ENCODE measurements around the gene MYLK4.
A peak's percentile ranks its signal among the peaks of the same experiment; 100 is the strongest.
"Not testable (repeated sequence)": the region's sequence is repeated elsewhere in the genome, so short reads cannot be mapped to it uniquely, and the experiment has no call there.

Gene MYLK4

GRCh38 chr6:2777249-2777648 lies 26.5 kb upstream of the MYLK4 start:
- no peak for DNase-seq (ENCODE audit: low read depth in 2 of 2)

- DNase-seq (ENCODE audit: low read depth in 2 of 2): no peak
These were observed 24.3 kb upstream of the MYLK4 start for GRCh38 chr6:2775003-2775402.

DNA sequence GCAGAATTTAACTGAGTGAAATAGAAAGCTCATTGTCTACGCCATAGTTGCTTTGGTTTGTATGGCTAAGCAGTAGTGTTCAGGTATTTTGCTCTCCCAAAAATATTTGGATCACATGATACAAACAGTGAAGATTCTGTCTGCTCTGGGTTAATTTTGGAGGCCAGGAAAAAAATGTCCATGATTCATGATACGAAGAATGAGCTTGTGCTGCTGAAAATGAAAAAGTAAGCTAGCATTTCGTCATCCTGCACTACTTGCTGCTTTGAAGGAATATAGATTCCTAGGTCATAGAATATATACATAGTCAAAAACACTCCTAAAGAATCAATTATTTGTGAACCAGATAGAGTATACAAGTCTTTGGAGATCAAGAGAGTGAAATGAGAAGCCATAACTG lies 22.7 kb upstream of the MYLK4 start:
- no peak for DNase-seq (ENCODE audit: low read depth in 2 of 2)

- no peak for DNase-seq (ENCODE audit: low read depth in 2 of 2)
These were observed 22.1 kb upstream of the MYLK4 start for GRCh38 chr6:2772840-2773239.

- DNase-seq (ENCODE audit: low read depth in 2 of 2): no peak
These were observed 20.4 kb upstream of the MYLK4 start for GRCh38 chr6:2771079-2771478.

- DNase-seq (ENCODE audit: low read depth in 2 of 2): no peak
These were observed 19.4 kb upstream of the MYLK4 start for GRCh38 chr6:2770171-2770570.

DNA sequence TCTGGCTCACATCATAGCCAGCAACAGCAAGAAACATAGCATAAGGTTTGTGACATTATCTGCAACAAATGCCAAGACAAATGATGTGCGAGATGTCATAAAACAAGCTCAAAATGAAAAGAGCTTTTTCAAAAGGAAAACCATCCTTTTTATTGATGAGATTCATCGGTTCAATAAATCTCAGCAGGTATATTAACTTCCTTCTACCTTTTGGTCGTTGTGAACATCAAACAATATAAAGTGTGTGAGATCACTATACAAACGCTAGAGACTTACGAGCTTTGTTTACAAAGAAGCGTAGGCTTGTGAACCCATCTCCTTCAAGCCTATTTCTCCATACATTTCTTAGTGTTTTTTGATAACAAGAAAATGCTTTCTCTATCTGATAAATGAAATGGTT lies 18.0 kb upstream of the MYLK4 start:
- DNase-seq (ENCODE audit: low read depth in 2 of 2): no peak

GRCh38 chr6:2767657-2768524 lies 17.2 kb upstream of the MYLK4 start:
- DNase-seq (ENCODE audit: low read depth in 2 of 2): no peak

GRCh38 chr6:2766767-2767656 lies 16.3 kb upstream of the MYLK4 start:
- no peak for DNase-seq (ENCODE audit: low read depth in 2 of 2)

DNA sequence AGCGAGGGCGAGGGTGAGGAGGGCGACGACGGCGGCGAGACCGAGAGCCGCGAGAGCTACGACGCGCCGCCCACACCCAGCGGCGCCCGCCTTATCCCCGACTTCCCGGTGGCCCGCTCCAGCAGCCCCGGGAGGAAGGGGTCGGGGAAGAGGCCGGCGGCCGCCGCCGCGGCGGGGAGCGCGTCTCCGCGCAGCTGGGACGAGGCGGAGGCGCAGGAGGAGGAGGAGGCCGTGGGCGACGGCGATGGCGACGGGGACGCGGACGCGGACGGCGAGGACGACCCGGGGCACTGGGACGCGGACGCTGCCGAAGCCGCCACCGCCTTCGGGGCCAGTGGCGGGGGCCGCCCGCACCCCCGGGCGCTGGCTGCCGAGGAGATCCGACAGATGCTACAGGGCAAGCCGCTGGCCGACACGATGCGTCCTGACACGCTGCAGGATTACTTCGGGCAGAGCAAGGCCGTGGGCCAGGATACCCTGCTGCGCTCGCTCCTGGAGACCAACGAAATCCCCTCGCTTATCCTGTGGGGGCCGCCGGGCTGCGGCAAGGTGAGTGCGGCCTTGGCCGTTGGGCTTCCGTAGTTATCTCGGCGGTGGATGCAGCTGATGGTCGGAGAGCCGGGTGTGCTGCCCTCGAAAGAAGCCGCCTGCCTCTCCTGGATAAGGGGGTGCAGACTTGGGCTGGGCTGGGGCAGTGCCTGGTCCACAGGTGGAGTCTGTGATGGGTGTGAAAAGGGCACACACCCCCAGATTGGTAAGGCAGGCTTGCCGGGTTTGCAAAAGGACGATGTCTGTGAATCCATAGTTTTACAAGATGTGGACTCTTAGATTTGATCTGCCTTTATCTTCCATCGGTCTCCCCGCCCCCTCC lies 15.4 kb upstream of the MYLK4 start:
- DNase-seq (ENCODE audit: low read depth in 2 of 2): no peak

- peak; percentile 95 to 96 for DNase-seq (ENCODE audit: low read depth in 2 of 2)
These were observed 14.6 kb upstream of the MYLK4 start, which contains the start of gene WRNIP1 for GRCh38 chr6:2765166-2765895. WRNIP1 (plus strand) TSS chr6:2765393; CDS start chr6:2765623, 230 bp downstream.

DNA sequence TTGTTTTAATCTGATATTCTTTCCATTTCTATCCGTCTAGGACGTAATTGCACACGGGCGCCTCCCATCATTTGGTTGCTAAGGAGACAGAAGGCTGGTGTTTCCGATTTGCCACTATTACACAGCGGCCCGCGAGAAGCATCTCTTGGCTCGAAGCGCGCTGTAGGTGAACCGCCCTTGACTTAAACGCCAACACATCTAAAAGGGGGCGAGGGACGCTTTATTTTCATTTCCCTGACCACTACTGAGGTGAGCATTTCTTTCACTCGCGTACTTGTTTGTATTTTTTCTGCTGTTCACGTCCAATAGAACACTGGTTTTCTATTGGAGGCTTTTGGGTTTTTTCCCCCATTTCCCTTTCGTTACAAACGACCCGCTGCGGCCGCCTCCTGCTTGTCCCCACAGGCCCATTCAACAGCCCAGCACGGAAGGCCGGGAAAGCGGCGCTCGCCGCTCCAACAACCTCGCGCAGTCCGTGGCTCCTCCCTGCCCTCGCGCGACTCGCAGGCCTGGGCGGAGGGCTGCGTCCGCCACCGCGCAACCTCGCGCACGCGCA lies 14.0 kb upstream of the MYLK4 start:
- peak in 1 of 2 donors; percentile 40 for DNase-seq (ENCODE audit: low read depth in 2 of 2)

- no peak for DNase-seq (ENCODE audit: low read depth in 2 of 2)
These were observed 13.3 kb upstream of the MYLK4 start for GRCh38 chr6:2763876-2764540.

GRCh38 chr6:2763345-2763841 lies 12.7 kb upstream of the MYLK4 start:
- no peak for DNase-seq (ENCODE audit: low read depth in 2 of 2)

DNA sequence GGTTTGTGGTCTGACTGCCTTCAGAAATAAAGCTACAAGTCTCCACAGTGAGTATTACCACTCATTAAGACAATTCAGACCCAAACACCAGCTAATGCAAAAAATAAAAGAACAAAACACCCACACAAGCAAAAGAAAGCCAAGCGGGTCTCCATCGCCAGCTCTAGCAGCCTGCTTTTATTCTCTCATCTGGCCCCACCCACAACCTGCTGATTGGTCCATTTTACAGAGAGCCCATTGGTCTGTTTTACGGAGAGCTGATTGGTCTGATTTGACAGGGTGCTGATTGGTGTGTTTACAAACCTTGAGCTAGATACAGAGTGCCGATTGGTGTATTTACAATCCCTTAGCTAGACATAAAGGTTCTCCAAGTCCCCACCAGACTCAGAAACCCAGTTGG lies 12.1 kb upstream of the MYLK4 start:
- DNase-seq (ENCODE audit: low read depth in 2 of 2): not testable (repeated sequence)

- DNase-seq (ENCODE audit: low read depth in 2 of 2): no peak
These were observed 10.4 kb upstream of the MYLK4 start for GRCh38 chr6:2760882-2761842.

DNA sequence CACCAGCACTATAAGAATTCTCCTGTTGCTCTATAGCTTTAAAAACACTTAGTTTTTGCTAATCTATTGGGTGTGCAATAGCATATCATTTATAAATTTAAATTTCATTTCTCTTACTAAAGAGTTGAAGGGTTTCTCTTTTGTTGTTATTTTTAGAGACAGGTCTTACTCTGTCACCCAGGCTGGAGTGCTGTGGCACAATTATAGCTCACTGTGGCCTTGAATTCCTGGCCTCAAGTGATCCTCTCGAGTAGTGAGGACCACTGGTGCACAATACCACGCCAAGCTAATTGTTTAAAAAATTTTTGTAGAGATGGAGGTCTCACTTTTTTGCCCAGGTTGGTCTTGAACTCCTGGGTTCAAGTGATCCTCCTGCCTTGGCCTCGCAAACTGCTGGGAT lies 8.3 kb upstream of the MYLK4 start:
- DNase-seq (ENCODE audit: low read depth in 2 of 2): no peak

GRCh38 chr6:2756687-2757224 lies 6.0 kb upstream of the MYLK4 start:
- no peak for DNase-seq (ENCODE audit: low read depth in 2 of 2)

Data from stimulated activated CD4-positive, alpha-beta T cell treated with anti-CD3 and anti-CD28 coated beads, Interleukin-15, amount 100 ng/mL, for 48 hours (primary cell).